ENCODE results near the gene KRT6B.

GRCh38 chr12:52452101-52452500, at the start of gene KRT6B:
- TF ChIP-seq TAF1 (IDR thresholded peaks at IDR 0.05; ENCODE audit: control insufficient read depth, extremely low read depth, insufficient read depth, low read length, severe bottlenecking) (no peak), SETDB1 (IDR thresholded peaks at IDR 0.05; ENCODE audit: low read length) (no peak)
